ENCODE results near the gene ANXA2. TPM values are rescaled to one million over a fixed set of nuclear protein-coding genes. Genes with fewer than 3 reads are reported as not detected.

Gene ANXA2
- total and polyA plus RNA-seq, 2 experiments from 2014 or later: 202 to 225 TPM

- Histone ChIP-seq H3K9me2 (ENCODE audit: insufficient read depth) (no peaks in the 10 kb centered on the region), H3F3A (replicated peaks; ENCODE audit: low read depth) (no peaks in the 10 kb centered on the region), H3K27ac (ENCODE audit: low read depth) (no peak overlapping the region), H3K79me2 (replicated peaks; ENCODE audit: insufficient read depth) (no peaks in the 10 kb centered on the region), H3K4me3 (no peak overlapping the region), H2AFZ (no peak overlapping the region), H3K36me3 (ENCODE audit: insufficient read depth) (peaks cover 8% of the 10 kb centered on the region; the same call in 1 of the 2 replicates), H3K4me1 (ENCODE audit: insufficient read depth) (no peaks in the 10 kb centered on the region), H3K27me3 (ENCODE audit: insufficient read depth) (no peaks in the 10 kb centered on the region), H3K4me2 (no peak overlapping the region), H4K20me1 (replicated peaks; ENCODE audit: insufficient read depth) (no peaks in the 10 kb centered on the region)
- TF ChIP-seq POLR2AphosphoS5 (IDR thresholded peaks at IDR 0.05; ENCODE audit: low read depth): no peak
- no peak for TF ChIP-seq EZH2 (IDR thresholded peaks at IDR 0.05; ENCODE audit: low read depth, unreplicated experiment)
- no peak for TF ChIP-seq JUNB (IDR thresholded peaks at IDR 0.05; ENCODE audit: unreplicated experiment)
- TF ChIP-seq, protein P1, sequence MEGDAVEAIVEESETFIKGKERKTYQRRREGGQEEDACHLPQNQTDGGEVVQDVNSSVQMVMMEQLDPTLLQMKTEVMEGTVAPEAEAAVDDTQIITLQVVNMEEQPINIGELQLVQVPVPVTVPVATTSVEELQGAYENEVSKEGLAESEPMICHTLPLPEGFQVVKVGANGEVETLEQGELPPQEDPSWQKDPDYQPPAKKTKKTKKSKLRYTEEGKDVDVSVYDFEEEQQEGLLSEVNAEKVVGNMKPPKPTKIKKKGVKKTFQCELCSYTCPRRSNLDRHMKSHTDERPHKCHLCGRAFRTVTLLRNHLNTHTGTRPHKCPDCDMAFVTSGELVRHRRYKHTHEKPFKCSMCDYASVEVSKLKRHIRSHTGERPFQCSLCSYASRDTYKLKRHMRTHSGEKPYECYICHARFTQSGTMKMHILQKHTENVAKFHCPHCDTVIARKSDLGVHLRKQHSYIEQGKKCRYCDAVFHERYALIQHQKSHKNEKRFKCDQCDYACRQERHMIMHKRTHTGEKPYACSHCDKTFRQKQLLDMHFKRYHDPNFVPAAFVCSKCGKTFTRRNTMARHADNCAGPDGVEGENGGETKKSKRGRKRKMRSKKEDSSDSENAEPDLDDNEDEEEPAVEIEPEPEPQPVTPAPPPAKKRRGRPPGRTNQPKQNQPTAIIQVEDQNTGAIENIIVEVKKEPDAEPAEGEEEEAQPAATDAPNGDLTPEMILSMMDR (conservative IDR thresholded peaks at IDR 0.05; ENCODE audit: low read depth in 2 of 2): no peak
- TF ChIP-seq NANOG (IDR thresholded peaks at IDR 0.05; ENCODE audit: borderline replicate concordance): no peak
- TF ChIP-seq ZNF331 (CRISPR knock-in tag; IDR thresholded peaks at IDR 0.05; ENCODE audit: low read depth): no peak
- TF ChIP-seq, protein P2, sequence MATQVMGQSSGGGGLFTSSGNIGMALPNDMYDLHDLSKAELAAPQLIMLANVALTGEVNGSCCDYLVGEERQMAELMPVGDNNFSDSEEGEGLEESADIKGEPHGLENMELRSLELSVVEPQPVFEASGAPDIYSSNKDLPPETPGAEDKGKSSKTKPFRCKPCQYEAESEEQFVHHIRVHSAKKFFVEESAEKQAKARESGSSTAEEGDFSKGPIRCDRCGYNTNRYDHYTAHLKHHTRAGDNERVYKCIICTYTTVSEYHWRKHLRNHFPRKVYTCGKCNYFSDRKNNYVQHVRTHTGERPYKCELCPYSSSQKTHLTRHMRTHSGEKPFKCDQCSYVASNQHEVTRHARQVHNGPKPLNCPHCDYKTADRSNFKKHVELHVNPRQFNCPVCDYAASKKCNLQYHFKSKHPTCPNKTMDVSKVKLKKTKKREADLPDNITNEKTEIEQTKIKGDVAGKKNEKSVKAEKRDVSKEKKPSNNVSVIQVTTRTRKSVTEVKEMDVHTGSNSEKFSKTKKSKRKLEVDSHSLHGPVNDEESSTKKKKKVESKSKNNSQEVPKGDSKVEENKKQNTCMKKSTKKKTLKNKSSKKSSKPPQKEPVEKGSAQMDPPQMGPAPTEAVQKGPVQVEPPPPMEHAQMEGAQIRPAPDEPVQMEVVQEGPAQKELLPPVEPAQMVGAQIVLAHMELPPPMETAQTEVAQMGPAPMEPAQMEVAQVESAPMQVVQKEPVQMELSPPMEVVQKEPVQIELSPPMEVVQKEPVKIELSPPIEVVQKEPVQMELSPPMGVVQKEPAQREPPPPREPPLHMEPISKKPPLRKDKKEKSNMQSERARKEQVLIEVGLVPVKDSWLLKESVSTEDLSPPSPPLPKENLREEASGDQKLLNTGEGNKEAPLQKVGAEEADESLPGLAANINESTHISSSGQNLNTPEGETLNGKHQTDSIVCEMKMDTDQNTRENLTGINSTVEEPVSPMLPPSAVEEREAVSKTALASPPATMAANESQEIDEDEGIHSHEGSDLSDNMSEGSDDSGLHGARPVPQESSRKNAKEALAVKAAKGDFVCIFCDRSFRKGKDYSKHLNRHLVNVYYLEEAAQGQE (IDR thresholded peaks at IDR 0.05; ENCODE audit: unreplicated experiment): no peak
- no peak for TF ChIP-seq CREB1 (CRISPR knock-in tag; IDR thresholded peaks at IDR 0.05; ENCODE audit: low read depth)
- TF ChIP-seq ZNF114 (CRISPR knock-in tag; IDR thresholded peaks at IDR 0.05): no peak
- TF ChIP-seq, protein P3, sequence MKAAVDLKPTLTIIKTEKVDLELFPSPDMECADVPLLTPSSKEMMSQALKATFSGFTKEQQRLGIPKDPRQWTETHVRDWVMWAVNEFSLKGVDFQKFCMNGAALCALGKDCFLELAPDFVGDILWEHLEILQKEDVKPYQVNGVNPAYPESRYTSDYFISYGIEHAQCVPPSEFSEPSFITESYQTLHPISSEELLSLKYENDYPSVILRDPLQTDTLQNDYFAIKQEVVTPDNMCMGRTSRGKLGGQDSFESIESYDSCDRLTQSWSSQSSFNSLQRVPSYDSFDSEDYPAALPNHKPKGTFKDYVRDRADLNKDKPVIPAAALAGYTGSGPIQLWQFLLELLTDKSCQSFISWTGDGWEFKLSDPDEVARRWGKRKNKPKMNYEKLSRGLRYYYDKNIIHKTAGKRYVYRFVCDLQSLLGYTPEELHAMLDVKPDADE (IDR thresholded peaks at IDR 0.05): no peak
- no peak for TF ChIP-seq EZH2phosphoT487 (IDR thresholded peaks at IDR 0.05; ENCODE audit: unreplicated experiment)
- TF ChIP-seq, protein P4, sequence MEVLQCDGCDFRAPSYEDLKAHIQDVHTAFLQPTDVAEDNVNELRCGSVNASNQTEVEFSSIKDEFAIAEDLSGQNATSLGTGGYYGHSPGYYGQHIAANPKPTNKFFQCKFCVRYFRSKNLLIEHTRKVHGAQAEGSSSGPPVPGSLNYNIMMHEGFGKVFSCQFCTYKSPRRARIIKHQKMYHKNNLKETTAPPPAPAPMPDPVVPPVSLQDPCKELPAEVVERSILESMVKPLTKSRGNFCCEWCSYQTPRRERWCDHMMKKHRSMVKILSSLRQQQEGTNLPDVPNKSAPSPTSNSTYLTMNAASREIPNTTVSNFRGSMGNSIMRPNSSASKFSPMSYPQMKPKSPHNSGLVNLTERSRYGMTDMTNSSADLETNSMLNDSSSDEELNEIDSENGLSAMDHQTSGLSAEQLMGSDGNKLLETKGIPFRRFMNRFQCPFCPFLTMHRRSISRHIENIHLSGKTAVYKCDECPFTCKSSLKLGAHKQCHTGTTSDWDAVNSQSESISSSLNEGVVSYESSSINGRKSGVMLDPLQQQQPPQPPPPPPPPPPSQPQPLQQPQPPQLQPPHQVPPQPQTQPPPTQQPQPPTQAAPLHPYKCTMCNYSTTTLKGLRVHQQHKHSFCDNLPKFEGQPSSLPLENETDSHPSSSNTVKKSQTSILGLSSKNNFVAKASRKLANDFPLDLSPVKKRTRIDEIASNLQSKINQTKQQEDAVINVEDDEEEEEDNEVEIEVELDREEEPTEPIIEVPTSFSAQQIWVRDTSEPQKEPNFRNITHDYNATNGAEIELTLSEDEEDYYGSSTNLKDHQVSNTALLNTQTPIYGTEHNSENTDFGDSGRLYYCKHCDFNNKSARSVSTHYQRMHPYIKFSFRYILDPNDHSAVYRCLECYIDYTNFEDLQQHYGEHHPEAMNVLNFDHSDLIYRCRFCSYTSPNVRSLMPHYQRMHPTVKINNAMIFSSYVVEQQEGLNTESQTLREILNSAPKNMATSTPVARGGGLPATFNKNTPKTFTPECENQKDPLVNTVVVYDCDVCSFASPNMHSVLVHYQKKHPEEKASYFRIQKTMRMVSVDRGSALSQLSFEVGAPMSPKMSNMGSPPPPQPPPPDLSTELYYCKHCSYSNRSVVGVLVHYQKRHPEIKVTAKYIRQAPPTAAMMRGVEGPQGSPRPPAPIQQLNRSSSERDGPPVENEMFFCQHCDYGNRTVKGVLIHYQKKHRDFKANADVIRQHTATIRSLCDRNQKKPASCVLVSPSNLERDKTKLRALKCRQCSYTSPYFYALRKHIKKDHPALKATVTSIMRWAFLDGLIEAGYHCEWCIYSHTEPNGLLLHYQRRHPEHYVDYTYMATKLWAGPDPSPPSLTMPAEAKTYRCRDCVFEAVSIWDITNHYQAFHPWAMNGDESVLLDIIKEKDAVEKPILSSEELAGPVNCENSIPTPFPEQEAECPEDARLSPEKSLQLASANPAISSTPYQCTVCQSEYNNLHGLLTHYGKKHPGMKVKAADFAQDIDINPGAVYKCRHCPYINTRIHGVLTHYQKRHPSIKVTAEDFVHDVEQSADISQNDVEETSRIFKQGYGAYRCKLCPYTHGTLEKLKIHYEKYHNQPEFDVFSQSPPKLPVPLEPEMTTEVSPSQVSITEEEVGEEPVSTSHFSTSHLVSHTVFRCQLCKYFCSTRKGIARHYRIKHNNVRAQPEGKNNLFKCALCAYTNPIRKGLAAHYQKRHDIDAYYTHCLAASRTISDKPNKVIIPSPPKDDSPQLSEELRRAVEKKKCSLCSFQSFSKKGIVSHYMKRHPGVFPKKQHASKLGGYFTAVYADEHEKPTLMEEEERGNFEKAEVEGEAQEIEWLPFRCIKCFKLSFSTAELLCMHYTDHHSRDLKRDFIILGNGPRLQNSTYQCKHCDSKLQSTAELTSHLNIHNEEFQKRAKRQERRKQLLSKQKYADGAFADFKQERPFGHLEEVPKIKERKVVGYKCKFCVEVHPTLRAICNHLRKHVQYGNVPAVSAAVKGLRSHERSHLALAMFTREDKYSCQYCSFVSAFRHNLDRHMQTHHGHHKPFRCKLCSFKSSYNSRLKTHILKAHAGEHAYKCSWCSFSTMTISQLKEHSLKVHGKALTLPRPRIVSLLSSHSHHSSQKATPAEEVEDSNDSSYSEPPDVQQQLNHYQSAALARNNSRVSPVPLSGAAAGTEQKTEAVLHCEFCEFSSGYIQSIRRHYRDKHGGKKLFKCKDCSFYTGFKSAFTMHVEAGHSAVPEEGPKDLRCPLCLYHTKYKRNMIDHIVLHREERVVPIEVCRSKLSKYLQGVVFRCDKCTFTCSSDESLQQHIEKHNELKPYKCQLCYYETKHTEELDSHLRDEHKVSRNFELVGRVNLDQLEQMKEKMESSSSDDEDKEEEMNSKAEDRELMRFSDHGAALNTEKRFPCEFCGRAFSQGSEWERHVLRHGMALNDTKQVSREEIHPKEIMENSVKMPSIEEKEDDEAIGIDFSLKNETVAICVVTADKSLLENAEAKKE (CRISPR knock-in tag; IDR thresholded peaks at IDR 0.05): no peak
- TF ChIP-seq STAT1 (IDR thresholded peaks at IDR 0.05; ENCODE audit: unreplicated experiment): no peak
- Mint-ChIP-seq H3K4me3 (no peak overlapping the region), H3K27me3 (ENCODE audit: insufficient read depth, low read depth, poor library complexity) (peaks cover 2% of the 10 kb centered on the region), H3K27ac (no peak overlapping the region), H3K36me3 (ENCODE audit: low read depth) (peaks cover 25% of the 10 kb centered on the region), H3K9me3 (no peaks in the 10 kb centered on the region), H3K4me1 (peaks cover 6% of the 10 kb centered on the region; the same call in 2 of the 3 replicates)
- ATAC-seq: no peak
- no peak for DNase-seq (ENCODE audit: low spot score)
Observed at GRCh38 chr15:60426870-60427508, 29.2 kb upstream of the ANXA2 start.

All from GM23338 (cell line).